Skeletal muscle tissue (tissue), 4 donors: ENCODE measurements around the gene ABCA13. TPM values are rescaled to one million over a fixed set of nuclear protein-coding genes. Genes with fewer than 3 reads are reported as not detected.

Experiments
- H3K27ac ChIP-seq: one replicate; pipeline ENCODE4 v1.7.0; 2013; ENCODE audit warnings: mild to moderate bottlenecking, low read depth, low read length, inconsistent platforms
- H3K27me3 ChIP-seq, 3 donors: one replicate each; pipeline ENCODE4 v1.7.0; 2013; ENCODE audit warnings: low read length in 3 of 3; ENCODE audit not compliant: control insufficient read depth in 3 of 3, insufficient read depth in 3 of 3
- H3K36me3 ChIP-seq, 3 donors: one replicate each; pipeline ENCODE4 v1.7.0; 2013; ENCODE audit warnings: low read length in 3 of 3; ENCODE audit not compliant: control insufficient read depth in 3 of 3, insufficient read depth in 3 of 3
- H3K4me1 ChIP-seq, 3 donors: one replicate each; pipeline ENCODE4 v1.7.0; 2013; ENCODE audit warnings: low read length in 3 of 3, mild to moderate bottlenecking in 3 of 3; ENCODE audit not compliant: control insufficient read depth in 3 of 3, insufficient read depth in 3 of 3
- H3K4me3 ChIP-seq, 3 donors: one replicate each; pipeline ENCODE4 v1.7.0; 2013; ENCODE audit warnings: low read length in 3 of 3
- H3K9ac ChIP-seq, 3 donors: one replicate each; pipeline ENCODE4 v1.7.0; 2013; ENCODE audit warnings: low read length in 3 of 3, mild to moderate bottlenecking in 3 of 3, moderate library complexity in 2 of 3, low read depth in 1 of 3
- H3K9me3 ChIP-seq, 3 donors: one replicate each; pipeline ENCODE4 v1.7.0; 2013; ENCODE audit warnings: low read length in 3 of 3; ENCODE audit not compliant: control insufficient read depth in 3 of 3
- total RNA-seq: library from RNA; depleted of rRNA; stranded (reverse); fragments of >200 nt; gene quantifications from one replicate; pipeline ENCODE4 v1.2.3, GENCODE V29; 2014
- donor health status: Osteomylitis.

Gene ABCA13
- total RNA-seq, 1 donor from 2014 or later: 0.52 TPM

DNA sequence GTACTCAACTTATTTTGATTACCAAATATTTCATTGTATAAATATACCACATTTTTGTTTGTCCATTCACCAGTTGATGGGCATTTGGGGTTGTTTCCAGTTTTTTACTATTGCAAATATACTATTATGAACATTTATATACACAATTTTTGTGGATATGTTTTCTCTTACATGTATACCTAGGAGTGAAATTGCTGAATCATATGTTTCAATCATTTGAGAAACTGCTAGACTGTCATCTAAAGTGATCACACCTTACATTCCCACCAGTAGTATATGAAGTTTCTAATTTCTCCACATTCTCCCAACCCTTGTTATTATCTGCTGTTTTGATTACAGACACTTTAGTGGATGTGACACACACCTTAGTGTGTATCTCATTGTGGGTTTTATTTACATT, 257.9 kb downstream of the ABCA13 start:
- Histone ChIP-seq H3K9ac (no peak overlapping the region), H3K4me1 (no peaks in the 10 kb centered on the region), H3K9me3 (no peaks in the 10 kb centered on the region), H3K27me3 (no peaks in the 10 kb centered on the region), H3K4me3 (no peak overlapping the region), H3K36me3 (no peaks in the 10 kb centered on the region), H3K27ac (no peak overlapping the region)

- H3K36me3 ChIP-seq: no peaks in the 10 kb centered on the region
- no peak overlapping the region for H3K27ac ChIP-seq
- H3K27me3 ChIP-seq: no peaks in the 10 kb centered on the region
- H3K4me3 ChIP-seq: no peak overlapping the region
- no peaks in the 10 kb centered on the region for H3K9me3 ChIP-seq
- no peaks in the 10 kb centered on the region for H3K4me1 ChIP-seq
- no peak overlapping the region for H3K9ac ChIP-seq
These were observed 266.9 kb downstream of the ABCA13 start for GRCh38 chr7:48438206-48438605.

- Histone ChIP-seq H3K4me3 (no peak overlapping the region), H3K9ac (no peak overlapping the region), H3K27ac (no peak overlapping the region), H3K36me3 (no peaks in the 10 kb centered on the region), H3K27me3 (no peaks in the 10 kb centered on the region), H3K9me3 (no peaks in the 10 kb centered on the region), H3K4me1 (no peaks in the 10 kb centered on the region)
These were observed 270.7 kb downstream of the ABCA13 start for GRCh38 chr7:48441848-48442492.

- Histone ChIP-seq H3K27me3 (no peaks in the 10 kb centered on the region), H3K36me3 (no peaks in the 10 kb centered on the region), H3K9me3 (no peaks in the 10 kb centered on the region)
These were observed 271.8 kb downstream of the ABCA13 start for GRCh38 chr7:48443051-48443450.

GRCh38 chr7:48446721-48447120, 275.5 kb downstream of the ABCA13 start:
- no peak overlapping the region for H3K4me3 ChIP-seq
- H3K27me3 ChIP-seq: no peaks in the 10 kb centered on the region
- no peak overlapping the region for H3K9ac ChIP-seq
- H3K4me1 ChIP-seq: no peaks in the 10 kb centered on the region
- no peaks in the 10 kb centered on the region for H3K9me3 ChIP-seq
- no peak overlapping the region for H3K27ac ChIP-seq
- no peaks in the 10 kb centered on the region for H3K36me3 ChIP-seq

More at GRCh38 chr7:48443051-48443450, 271.8 kb downstream of the ABCA13 start:
- H3K27ac ChIP-seq: no peak overlapping the region
- no peak overlapping the region for H3K4me3 ChIP-seq
- H3K4me1 ChIP-seq: no peaks in the 10 kb centered on the region
- no peak overlapping the region for H3K9ac ChIP-seq

DNA sequence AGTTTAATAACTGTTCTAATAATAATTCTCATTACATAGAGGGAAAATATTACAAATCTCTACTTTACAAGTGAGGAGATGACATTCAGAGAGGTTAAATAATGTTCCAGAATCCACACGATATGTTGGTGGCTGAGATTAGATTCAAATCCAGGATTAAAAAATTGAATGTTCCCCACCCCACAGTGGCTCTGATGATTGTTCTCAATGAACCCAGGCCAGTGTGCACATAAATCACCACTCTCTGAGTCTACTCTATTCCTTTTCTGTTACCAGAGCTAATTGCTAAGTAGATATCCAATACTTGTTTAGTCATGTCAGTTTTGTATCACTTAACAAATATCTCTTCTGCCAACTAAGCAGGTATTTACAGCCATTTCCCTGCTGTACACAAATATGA, 281.0 kb downstream of the ABCA13 start:
- H3K4me1 ChIP-seq: no peaks in the 10 kb centered on the region
- no peak overlapping the region for H3K27ac ChIP-seq
- H3K36me3 ChIP-seq: no peaks in the 10 kb centered on the region
- H3K27me3 ChIP-seq: no peaks in the 10 kb centered on the region
- no peaks in the 10 kb centered on the region for H3K9me3 ChIP-seq
- no peak overlapping the region for H3K4me3 ChIP-seq
- no peak overlapping the region for H3K9ac ChIP-seq

- Histone ChIP-seq H3K27me3 (no peaks in the 10 kb centered on the region), H3K27ac (no peak overlapping the region), H3K36me3 (no peaks in the 10 kb centered on the region), H3K9ac (no peak overlapping the region), H3K4me1 (no peaks in the 10 kb centered on the region), H3K9me3 (no peaks in the 10 kb centered on the region), H3K4me3 (no peak overlapping the region)
These were observed 283.5 kb downstream of the ABCA13 start for GRCh38 chr7:48454750-48455192.

- H3K36me3 ChIP-seq: no peaks in the 10 kb centered on the region
- H3K27me3 ChIP-seq: no peaks in the 10 kb centered on the region
- H3K9ac ChIP-seq: no peak overlapping the region
- H3K4me3 ChIP-seq: no peak overlapping the region
- H3K27ac ChIP-seq: no peak overlapping the region
- no peaks in the 10 kb centered on the region for H3K9me3 ChIP-seq
- no peaks in the 10 kb centered on the region for H3K4me1 ChIP-seq
These were observed 284.1 kb downstream of the ABCA13 start for GRCh38 chr7:48455363-48455762.

DNA sequence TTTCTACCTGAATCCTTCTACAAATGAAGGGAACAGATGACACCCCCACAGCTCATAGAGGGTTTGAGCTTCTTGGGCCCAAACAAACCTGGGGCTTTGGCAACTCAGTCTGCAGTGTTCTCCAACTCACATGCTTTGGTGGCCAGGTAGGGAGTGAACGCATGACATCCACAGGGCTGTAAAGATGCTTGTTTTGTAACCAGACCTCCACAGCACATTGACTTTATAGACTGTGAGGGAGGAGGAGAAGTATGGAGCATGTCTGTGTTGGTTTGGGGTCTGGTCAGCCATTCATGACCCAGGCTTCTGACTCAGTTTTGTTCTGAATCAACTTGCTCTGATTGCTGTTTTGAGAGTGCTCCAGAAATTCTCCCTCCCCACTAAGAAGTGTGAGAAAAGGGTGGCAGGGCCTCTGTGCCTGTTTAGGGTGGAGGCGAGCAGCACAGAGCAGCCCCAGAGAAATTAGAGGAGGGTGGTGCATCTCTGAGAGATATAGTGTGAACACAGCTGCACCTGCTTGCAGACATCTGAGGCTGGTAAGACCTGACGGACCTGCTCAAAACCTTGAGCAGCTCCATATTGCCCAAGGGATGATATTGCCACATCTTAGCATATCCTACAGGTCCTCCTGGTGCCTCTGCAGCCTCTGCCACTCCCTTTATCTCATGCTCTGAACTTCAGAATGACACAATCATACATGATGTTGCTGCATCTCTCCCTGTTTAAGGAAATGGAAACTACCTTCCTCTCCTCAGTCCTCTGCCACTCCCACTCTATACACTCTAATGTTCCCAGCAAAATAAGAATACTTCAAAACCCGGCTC, 287.7 kb downstream of the ABCA13 start:
- Histone ChIP-seq H3K27ac (no peak overlapping the region), H3K27me3 (no peaks in the 10 kb centered on the region), H3K9me3 (no peaks in the 10 kb centered on the region), H3K36me3 (no peaks in the 10 kb centered on the region), H3K4me1 (no peaks in the 10 kb centered on the region), H3K9ac (no peak overlapping the region), H3K4me3 (no peak overlapping the region)

GRCh38 chr7:48466713-48467112, 295.5 kb downstream of the ABCA13 start:
- Histone ChIP-seq H3K36me3 (no peaks in the 10 kb centered on the region), H3K27me3 (no peaks in the 10 kb centered on the region), H3K4me1 (no peaks in the 10 kb centered on the region), H3K9ac (no peak overlapping the region), H3K27ac (no peak overlapping the region), H3K4me3 (no peak overlapping the region), H3K9me3 (no peaks in the 10 kb centered on the region)
